ENCODE measurements around the gene FGFR3.

DNA sequence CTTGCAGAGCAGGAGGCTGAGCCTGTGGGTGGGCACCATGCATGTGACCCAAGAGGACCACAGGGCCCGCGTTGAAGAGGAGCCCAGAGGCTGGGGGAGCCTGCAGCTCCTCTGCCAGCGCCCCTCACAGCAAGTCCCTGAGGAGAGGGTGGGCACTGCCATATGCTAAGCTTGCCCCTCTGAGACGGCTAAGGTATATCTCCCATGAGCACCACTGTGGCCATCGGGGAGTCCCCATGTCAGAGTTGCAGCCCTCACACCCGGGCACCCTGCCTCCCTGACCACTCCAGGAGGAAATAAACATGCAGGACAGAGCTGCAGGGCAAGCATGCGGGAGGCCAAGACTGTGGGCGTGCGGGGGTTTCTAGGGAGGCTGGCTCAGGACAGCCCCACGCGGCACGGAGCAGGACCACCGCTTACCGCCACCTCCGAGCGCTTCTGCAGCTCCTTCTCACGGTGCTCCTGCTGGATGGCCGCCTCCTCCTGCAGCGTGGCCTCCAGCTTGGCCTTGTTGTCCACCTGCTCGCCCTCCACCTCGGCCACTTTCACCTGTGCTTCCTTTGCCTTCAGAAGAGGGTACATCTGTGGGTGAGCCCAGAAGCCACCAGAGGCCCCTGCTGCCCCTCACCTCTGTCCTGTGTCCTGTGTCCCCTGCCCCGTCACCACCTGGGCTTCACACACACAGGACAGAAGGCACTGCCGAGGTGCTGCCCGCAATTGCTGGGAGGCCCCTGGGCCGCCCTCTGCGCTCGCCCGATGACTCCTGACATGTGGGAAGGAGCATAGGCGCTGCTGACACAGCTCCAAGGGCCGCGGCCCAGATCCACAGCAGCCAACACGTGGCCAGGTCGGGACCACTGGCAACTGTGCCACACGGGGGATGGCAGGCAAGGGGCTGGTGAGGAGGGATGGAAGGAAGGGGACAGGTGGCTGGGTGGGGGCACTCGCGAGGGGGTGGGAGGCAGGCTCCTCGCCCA, 29.8 kb downstream of the FGFR3 start:
- no peak for TF ChIP-seq POLR2A (IDR thresholded peaks at IDR 0.05; ENCODE audit: low read depth)
- TF ChIP-seq, protein P1, sequence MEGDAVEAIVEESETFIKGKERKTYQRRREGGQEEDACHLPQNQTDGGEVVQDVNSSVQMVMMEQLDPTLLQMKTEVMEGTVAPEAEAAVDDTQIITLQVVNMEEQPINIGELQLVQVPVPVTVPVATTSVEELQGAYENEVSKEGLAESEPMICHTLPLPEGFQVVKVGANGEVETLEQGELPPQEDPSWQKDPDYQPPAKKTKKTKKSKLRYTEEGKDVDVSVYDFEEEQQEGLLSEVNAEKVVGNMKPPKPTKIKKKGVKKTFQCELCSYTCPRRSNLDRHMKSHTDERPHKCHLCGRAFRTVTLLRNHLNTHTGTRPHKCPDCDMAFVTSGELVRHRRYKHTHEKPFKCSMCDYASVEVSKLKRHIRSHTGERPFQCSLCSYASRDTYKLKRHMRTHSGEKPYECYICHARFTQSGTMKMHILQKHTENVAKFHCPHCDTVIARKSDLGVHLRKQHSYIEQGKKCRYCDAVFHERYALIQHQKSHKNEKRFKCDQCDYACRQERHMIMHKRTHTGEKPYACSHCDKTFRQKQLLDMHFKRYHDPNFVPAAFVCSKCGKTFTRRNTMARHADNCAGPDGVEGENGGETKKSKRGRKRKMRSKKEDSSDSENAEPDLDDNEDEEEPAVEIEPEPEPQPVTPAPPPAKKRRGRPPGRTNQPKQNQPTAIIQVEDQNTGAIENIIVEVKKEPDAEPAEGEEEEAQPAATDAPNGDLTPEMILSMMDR (IDR thresholded peaks at IDR 0.05), result no peak

Measured in esophagus muscularis mucosa (tissue), 3 donors.